ENCODE results near the gene OBSCN.
A peak's percentile ranks its signal among the peaks of the same experiment; 100 is the strongest.
"Not testable (repeated sequence)": the region's sequence is repeated elsewhere in the genome, so short reads cannot be mapped to it uniquely, and the experiment has no call there.

The OBSCN gene

DNA sequence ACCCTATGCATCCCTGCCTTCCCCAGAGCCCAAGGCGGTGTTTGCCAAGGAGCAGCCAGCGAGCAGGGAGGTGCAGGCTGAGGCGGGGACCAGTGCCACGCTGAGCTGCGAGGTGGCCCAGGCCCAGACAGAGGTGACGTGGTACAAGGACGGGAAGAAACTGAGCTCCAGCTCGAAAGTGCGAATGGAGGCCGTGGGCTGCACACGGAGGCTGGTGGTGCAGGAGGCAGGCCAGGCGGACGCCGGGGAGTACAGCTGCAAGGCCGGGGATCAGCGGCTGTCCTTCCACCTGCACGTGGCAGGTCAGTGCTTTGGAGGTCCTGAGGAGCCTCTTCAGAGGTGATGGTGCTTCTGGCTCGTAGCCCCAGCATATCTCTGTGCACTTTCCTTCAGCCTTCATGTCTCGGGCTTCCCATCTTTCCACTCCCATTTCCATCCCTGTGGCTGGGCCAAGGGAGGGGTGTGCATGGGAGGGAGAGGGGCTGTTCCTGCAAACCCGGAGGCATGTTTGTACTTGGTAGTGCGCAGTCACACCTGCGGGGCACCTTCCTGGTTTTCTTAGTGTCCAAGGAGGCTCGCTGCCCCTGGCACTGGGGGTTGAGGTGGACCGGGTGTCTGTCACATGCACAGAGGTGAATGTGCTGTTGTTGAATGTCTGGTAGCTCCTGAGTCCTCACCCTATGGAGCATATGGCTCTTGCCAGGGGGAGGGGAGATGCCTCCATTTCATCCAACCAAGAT is 56.4 kb downstream of the OBSCN start:
- no peak for DNase-seq

DNA sequence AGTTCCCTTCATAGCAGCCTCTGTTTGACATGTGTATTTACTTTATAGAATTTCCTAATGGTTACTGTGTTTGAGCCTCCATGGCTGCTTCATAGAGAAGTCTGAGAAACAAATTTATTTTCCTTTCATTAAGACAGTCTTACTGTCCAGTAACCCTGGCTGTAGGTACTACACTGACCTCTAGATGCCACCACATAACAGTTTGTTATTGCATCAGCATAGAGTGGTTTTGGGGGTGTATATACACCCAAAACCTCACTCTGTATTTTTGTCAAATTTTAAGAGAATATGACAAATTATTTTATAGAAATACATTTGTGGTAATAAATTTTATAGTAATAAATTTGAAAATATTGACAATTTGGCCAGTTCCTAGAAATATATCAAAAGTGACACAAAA is 57.3 kb downstream of the OBSCN start:
- no peak for DNase-seq

DNA sequence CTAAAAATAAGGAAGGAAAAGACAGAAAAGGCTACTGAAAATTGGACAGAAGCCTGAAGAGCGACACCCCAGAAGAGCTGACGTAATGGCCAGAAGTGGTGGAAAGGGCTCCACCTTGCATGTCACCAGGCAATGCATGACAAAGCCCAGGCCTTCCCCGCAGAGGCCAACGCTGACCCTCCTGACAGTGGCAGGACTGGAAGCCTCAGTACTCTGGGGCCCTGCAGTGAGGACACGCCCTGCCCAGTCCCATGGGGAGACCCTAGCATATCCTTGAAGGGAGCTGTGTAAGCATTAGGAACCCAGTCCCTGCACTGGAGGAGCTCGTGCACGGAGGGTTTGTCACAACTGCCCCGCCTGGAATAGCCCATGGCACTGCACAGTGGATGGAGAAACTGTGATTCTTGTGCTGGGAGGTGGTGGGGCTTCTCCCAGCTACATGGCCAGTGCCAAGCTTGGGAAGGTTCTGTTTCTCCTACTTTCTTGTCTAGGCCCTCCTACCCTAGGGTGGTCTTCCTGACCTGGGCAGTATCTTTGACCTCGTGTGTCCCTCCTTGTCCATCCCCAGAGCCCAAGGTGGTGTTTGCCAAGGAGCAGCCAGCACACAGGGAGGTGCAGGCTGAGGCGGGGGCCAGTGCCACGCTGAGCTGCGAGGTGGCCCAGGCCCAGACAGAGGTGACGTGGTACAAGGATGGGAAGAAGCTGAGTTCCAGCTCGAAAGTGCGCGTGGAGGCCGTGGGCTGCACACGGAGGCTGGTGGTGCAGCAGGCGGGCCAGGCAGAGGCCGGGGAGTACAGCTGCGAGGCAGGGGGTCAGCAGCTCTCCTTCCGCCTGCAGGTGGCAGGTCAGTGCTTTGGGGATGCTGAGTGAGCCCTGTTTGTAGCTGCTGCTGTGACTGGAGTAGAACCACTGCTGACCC is 60.4 kb downstream of the OBSCN start:
- no peak for DNase-seq

DNA sequence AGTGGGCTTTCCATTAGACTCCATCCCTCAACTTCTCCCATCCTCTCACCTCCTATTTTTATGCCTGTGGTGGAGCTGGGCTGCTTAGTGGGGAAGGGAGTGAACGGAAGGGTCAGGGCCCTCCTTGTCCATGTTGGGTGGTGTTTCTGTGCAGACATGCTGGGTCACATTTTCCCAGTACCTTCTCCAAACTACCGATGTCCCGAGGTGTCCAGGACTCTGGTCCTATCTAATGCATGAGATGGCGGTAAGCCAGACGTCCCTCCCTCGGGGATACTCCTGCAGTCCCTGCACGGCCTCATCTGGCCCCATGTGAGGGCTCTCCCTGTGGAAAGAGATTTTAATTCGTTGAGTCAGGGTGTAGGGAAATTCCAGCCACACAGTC is 61.0 kb downstream of the OBSCN start:
- DNase-seq: no peak

DNA sequence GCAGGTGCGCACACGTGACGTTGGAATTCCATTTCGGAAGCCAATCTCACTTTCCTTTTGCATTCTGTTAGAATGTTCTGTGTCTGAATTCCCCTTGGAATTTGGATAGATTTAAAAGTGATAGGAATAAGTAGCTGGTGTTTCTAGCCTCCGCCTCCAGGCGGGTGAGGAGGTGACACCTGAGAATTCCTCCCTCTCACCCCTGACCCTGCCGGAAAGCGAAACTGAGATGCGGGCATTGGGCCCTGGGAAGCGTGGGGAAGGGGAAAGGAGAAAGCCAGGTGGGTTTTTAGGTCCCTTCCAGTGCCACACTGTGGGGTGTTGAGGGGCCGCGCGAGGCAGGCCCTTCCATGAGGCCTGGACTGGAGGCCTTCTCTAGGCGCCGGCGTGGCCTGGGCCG is 61.6 kb downstream of the OBSCN start:
- not testable (repeated sequence) for DNase-seq

DNA sequence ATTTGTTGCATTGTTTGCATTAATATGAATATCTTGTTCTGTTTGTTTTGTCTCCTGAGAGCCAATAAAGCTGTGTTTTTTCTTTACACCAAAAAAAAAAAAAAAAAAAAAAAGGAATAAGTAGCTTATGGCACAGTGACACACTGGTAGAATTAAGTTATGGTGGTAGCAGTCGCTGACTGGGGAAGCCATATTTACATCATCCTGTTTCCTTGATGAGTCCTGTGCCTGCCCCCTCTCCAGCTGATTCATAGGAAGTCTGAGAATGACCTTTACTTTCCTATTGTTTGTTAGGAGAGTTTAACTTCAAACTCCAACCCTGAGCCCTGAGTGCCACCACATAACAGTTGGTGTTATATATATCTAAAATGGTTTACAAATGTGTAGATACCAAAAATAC is 62.2 kb downstream of the OBSCN start:
- DNase-seq: no peak

DNA sequence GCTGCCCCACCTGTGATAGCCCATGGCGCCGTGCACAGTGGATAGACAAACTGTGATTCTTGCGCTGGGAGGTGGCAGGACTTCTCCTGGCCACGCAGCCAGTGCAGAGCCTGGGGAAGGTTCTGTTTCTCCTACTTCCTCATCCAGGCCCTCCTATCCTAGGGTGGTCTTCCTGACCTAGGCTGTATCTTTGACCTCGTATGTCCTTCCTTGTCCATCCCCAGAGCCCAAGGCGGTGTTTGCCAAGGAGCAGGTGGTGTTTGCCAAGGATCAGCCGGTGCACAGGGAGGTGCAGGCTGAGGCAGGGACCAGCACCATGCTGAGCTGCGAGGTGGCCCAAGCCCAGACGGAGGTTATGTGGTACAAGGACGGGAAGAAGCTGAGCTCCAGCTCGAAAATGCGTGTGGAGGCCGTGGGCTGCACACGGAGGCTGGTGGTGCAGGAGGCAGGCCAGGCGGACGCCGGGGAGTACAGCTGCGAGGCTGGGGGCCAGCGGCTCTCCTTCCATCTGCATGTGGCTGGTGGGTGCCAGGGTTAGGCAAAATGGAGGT is 63.9 kb downstream of the OBSCN start:
- no peak for DNase-seq

DNA sequence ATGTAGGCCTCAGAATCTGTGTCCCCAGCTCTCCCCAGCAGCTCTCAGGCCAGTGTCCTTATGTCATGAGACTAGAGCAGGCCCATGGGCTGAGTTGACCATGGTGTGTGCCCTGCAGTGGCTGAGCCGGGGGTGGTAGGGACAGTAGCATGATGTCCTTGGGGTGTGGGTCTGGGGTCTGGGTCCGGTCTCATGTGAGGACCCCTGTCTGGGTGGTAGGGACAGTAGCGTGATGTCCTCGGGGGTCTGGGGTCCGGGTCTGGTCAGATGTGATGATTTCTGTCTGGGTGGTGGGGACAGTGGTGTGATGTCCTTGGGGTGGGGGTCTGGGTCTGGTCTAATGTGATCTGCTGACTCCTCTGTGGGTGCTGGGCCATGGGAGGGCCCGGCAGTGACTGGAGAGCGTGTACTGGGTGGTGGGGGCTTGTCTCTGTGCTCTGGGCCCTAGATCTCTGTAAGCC is 64.5 kb downstream of the OBSCN start:
- no peak for DNase-seq

DNA sequence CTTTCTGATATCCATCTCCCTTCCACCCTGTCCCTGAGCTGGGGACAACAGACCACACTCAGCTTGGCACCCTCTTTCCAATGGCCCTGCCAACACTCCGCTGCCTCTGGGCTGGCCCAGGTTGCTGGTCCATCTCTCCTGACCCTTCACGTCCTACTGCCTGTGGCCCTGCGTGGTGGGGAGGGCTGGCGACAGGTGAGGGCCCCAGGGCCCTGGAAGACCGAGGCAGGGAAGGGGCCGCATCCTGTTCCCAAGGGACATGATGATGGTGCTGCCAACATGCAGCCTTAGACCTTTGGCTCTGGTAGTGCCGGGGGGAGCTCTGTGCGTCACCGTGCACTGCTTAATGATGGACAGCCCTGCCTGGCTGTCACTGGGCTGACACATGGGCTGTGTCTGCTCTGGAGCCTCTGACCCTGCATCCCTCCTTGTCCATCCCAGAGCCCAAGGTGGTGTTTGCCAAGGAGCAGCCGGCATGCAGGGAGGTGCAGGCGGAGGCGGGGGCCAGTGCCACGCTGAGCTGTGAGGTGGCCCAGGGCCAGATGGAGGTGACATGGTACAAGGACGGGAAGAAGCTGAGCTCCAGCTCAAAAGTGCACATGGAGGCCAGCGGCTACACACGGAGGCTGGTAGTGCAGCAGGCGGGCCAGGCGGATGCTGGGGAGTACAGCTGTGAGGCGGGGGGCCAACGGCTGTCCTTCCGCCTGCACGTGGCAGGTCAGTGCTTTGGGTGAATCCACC is 65.2 kb downstream of the OBSCN start:
- DNase-seq: no peak

DNA sequence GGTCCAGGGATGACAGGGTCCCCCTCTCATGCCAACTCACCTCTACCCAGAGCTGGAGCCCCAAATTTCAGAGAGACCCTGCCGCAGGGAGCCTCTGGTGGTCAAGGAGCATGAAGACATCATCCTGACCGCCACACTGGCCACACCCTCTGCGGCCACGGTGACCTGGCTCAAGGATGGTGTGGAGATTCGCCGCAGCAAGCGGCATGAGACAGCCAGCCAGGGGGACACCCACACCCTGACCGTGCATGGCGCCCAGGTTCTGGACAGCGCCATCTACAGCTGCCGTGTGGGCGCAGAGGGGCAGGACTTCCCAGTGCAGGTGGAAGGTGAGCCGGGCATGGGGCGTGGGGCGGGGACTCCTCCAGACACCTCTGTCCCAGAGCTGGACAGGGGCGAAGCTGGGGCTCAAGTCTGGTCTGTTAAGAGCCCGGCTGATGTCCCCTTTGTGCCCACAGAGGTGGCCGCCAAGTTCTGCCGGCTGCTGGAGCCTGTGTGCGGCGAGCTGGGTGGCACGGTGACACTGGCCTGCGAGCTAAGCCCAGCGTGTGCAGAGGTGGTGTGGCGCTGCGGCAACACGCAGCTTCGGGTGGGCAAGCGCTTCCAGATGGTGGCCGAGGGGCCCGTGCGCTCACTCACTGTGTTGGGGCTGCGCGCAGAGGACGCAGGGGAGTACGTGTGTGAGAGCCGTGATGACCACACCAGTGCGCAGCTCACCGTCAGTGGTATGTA is 66.0 kb downstream of the OBSCN start:
- no peak for DNase-seq

DNA sequence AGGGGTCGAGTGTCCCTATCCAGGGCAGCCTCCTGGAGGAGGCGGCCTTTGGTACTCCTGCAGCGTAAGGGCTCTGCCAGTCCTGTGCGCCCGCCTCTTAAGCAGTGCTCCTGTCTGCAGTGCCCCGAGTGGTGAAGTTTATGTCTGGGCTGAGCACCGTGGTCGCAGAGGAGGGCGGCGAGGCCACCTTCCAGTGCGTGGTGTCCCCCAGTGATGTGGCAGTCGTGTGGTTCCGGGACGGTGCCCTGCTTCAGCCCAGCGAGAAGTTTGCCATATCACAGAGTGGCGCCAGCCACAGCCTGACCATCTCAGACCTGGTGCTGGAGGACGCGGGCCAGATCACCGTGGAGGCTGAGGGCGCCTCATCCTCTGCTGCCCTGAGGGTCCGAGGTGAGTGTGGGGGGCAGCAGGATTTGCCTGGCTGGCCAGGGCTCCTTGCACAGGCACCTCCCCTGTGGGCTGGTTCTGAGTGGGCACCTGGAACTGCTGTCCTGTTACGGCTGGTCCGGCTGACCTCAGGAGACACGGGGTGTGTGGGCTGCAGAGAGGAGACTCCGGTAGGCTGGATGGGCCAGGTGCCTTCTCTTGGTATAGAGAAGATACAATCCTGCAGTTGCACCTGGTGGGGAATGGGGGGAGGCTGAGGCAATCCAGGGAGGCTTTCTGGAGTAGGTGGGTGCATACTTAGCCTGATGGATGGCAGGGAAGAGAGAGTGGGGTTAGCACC is 66.8 kb downstream of the OBSCN start:
- DNase-seq: no peak

DNA sequence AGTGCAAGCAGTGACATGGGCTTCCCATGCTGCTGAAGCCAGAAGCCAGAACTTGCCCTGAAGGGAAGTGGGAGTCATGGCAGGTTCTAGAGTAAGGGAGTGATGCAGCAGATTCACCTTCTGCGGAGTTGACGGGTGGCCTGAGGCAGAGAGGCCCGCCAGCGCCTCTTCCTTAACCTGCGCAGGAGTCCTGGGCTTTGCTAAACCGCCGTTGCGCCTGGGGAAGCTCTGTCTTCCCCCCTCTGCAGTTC is 67.3 kb downstream of the OBSCN start:
- DNase-seq: no peak

DNA sequence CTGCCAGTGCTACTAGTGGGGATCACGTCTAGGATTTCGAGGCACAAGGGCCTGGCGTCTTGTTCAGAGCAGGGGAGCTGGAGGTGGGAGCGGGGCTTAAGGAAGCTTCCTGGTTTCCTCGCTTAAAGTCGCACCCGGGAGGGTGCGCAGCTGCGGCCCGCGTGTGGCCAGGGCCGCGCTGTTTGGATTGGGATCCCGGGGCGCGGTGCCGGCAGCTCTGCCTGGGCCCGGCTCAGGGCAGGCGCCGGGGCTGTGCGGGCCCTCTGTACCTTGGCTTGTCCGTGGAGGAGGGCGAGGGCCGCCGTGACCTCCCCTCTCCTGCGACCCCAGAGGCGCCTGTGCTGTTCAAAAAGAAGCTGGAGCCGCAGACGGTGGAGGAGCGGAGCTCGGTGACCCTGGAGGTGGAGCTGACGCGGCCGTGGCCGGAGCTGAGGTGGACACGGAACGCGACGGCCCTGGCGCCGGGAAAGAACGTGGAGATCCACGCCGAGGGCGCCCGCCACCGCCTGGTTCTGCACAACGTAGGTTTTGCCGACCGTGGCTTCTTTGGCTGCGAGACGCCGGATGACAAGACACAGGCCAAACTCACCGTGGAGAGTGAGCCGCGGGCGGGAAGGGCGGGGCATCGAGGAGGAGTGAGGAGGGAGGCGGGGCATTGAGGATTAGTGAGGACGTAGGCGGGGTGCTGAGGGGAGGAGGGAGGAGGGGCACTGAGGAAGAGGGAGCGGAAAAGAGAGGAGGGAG is 67.8 kb downstream of the OBSCN start:
- DNase-seq: peak; percentile 89

DNA sequence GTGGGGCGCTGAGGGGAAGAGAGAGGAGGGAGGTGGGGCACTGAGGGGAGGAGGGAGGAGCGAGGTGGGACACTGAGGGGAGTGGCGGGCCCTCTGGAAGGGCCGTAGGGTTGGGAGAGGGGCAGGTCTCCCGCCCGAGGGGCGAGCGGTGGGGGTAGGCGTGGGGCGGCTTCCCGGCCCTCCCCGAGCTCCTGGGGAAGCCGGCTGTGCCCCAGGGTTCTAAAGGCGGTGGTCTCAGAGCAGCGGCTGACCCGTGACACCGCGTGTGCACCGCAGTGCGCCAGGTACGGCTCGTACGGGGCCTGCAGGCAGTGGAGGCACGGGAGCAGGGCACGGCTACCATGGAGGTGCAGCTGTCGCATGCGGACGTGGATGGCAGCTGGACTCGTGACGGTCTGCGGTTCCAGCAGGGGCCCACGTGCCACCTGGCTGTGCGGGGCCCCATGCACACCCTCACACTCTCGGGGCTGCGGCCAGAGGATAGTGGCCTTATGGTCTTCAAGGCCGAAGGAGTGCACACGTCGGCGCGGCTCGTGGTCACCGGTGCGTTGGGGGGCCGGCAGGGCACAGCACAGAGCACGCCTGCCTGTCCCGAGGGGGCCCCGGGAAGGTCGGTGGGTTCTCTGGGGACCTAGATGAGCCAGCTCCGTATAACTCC is 68.5 kb downstream of the OBSCN start:
- no peak for DNase-seq

DNA sequence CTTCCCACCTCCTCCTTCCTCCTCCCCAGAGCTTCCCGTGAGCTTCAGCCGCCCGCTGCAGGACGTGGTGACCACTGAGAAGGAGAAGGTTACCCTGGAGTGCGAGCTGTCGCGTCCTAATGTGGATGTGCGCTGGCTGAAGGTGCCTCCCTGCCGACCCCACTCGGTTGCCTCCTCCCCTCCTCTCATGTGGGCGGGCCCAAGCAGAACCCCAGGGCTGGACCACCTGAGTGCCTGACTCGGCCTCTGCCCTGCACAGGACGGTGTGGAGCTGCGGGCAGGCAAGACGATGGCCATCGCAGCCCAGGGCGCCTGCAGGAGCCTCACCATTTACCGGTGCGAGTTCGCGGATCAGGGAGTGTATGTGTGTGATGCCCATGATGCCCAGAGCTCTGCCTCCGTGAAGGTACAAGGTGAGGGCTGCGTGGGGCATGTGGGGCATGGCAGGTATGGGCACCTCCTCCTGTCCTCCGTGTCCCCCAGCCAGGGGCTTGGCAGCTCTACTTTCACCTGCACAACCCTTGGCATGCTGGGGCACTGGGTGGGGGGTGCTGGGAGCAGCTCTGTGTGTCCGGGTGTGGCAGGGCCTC is 69.2 kb downstream of the OBSCN start:
- DNase-seq: no peak

DNA sequence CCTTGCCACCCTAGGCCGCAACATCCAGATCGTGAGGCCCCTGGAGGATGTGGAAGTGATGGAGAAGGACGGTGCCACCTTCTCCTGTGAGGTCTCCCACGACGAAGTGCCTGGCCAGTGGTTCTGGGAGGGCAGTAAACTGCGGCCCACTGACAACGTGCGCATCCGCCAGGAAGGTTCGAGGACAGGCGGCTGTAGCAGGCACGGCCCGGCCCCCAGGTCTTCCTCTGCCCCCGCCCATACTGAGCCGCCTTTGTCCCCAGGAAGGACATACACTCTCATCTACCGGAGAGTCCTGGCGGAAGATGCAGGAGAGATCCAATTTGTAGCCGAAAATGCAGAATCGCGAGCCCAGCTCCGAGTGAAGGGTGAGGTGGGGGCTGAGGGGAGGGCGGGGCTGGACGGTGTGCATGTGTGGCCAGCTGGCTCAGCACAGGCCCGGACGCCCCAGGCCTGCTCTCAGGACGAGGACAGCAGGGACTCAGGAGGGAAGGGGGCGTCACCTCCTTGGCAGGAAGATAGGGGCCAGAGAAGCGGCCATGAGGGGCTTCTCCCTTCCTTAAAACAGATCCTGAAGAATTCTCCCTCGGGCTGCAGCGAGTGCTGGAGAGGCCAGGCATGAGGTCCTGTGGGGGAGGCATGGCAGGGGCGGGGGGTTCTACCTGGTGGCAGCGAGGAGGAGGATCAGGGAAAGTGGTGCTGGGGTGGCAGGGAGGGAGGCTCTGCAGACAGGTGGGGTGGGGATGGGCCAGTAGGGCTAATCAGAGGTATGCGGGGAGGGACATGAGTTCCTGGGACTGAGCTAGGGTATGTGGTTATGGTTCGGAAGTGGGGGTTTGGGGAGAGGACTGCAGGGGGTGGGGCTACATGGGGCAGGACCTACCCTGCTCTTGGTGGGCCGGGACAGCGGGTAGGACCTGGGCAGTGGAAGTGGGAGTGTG is 69.9 kb downstream of the OBSCN start:
- DNase-seq: no peak

DNA sequence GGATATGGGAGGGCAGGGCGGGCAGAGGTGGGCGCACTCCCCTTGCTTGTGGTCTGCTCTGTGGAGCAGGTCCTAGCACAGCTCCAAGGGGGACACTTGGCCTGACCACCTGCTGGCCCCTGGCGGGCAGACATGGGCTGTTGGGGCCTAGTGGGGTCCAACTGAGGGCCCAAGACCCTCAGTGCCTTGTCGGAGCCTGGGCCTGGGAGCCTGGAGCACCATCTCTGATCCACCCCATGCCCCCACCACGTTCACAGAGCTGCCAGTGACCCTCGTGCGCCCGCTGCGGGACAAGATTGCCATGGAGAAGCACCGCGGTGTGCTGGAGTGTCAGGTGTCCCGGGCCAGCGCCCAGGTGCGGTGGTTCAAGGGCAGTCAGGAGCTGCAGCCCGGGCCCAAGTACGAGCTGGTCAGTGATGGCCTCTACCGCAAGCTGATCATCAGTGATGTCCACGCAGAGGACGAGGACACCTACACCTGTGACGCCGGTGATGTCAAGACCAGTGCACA is 70.6 kb downstream of the OBSCN start:
- no peak for DNase-seq

DNA sequence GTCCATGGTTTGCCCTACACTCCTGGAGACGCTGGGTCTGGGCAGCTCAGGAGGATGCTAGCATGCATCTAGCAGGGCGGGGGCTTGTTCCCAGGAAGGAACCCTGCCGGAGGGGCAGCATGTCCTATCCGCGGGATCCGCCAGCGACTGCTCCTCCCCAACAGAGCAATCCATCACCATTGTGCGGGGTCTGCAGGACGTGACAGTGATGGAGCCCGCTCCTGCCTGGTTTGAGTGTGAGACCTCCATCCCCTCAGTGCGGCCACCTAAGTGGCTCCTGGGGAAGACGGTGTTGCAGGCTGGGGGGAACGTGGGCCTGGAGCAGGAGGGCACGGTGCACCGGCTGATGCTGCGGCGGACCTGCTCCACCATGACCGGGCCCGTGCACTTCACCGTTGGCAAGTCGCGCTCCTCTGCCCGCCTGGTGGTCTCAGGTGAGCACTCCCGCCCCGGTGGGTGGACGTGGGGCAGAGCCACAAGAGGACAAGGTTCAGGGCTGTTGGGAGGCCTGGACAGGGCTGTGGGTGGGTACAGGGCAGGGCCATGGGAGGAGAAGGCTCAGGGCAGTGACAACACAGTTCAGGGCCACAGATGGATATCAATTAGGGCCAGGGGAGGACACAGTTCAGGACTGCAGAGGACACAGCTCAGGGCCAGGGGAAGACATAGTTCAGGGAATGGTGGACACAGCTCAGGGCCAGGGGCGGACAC is 71.3 kb downstream of the OBSCN start:
- no peak for DNase-seq
